Posterior cingulate gyrus (tissue), 11 donors: Measurements from ENCODE around the gene PACSIN1.
A peak's percentile ranks its signal among the peaks of the same experiment; 100 is the strongest.

Experiments
- DNase-seq, 10 donors: peaks; one replicate each; pipeline versions ENCODE4 v3.0.0 to v3.0.0-alpha.2; 2020 to 2021; ENCODE audit warnings: mixed read lengths in 3 of 10
- intact Hi-C: fragments of 100-400 bp; cut with DNase I; formaldehyde crosslinking; loops from one replicate; pipeline ENCODE4 v1.15.1; 2023

Gene PACSIN1, protein sequence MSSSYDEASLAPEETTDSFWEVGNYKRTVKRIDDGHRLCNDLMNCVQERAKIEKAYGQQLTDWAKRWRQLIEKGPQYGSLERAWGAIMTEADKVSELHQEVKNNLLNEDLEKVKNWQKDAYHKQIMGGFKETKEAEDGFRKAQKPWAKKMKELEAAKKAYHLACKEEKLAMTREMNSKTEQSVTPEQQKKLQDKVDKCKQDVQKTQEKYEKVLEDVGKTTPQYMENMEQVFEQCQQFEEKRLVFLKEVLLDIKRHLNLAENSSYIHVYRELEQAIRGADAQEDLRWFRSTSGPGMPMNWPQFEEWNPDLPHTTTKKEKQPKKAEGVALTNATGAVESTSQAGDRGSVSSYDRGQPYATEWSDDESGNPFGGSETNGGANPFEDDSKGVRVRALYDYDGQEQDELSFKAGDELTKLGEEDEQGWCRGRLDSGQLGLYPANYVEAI

DNA sequence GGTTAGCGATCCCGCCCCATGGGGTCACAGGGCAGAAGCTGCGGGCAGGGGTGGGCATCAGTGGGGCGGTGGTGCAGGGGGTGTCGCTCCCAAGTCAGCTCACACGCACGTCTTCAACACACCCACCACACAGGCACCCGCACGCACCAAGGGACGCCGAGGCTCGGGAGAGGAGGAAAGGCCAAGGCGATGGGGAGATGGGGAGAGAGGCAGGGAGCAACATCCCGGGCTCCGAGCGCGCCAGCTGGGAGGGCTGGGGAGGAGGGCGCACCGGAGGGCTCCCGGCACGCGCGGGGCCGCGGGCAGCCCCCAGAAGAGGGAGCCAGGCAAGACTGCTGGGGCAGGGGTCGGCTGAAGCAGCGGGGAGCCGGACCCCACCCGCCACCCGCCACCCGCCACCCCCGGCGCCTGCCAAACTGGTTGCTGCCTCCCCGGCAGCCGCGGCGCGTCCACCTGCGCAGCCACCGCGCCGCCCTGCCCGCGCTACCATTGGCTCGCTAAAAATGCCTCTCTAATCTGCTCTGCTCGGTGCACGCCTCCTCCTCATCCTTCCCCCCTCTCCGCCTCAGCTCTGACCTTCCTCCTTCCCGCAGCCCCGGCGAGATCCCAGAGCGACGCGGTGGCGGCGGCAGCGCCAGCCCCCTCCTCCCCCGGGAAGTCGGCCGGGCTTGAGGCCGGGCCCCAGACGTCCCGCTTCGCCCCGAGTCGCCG, at the start of gene PACSIN1:
Gene PACSIN1, plus strand, starts transcription at position 546 of the 711 bp plus-strand sequence. CDS start 60,230 bp downstream, outside the sequence.
- intact Hi-C loops = no loop called here
- peak in 9 of 10 donors; percentile 19 to 96 (median 75) for DNase-seq

DNA sequence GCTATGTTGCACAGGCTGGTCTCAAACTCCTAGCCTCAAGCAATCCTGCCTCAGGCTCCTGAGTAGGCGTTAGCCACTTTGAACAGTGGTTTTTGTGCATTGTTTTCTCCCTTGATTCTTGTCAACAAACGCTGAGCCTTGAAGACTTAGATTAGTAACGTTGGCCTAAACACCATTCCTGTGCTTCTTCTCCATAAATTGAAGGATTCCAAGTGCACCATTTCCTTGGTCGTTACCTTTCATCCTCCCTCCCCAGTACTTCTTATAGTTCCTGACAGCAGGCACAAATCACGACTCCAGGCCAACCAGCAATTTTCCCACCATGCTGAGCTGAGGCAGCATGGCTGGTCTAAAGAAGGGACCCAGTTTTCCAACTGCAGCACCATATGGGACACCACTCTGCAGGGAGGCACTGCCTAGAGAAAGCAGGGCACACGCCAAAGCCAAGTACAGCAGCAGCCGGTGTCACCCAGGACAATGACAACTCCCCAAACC, 49.0 kb upstream of the PACSIN1 start:
- peak in 3 of 10 donors; percentile 17 to 82 (median 22) for DNase-seq
- intact Hi-C loops = loop anchor here (10.0 kb wide), 1 partner anchor 252 kb away; no protein-coding TSS in a partner anchor

DNA sequence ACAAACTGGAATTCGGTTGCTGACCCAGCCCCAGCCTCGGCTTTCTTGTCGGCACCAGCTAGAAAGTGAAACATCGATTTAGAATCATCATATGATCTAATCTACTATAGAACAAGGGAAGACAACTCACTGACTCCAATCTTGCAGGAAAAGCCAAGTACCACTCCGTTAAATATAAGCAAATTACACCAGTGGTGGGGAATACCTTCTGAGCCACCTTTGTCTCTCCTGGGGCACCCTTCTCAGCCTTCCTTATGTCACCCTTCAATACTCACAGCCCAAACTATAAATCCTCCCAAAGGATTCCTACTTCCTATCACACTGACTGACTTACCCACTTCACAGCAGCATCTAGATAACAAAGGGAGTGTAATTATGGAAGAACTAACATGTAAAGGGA, 47.5 kb upstream of the PACSIN1 start:
- intact Hi-C loops = loop anchor here (10.0 kb wide), 1 partner anchor 254 kb away; no protein-coding TSS in a partner anchor
- DNase-seq = no peak

DNA sequence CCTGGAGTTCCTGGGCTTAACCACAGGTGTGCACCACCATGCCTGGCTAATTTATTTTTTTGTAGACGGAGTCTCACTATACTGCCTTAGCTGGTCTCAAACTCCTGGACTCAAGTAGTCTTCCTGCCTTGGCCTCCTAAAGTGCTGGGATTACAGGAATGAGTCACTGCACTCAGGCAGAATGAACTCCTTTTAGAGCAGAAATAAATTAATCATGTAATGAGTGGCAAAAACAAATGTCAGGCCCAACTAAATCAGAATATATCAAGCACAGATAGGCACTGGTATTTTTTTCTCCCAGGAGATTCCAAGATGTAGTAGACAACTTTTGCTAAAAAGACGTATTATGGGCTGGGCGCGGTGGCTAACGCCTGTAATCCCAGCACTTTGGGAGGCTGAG, 42.6 kb upstream of the PACSIN1 start:
- no peak for DNase-seq
- intact Hi-C loops = no loop called here

DNA sequence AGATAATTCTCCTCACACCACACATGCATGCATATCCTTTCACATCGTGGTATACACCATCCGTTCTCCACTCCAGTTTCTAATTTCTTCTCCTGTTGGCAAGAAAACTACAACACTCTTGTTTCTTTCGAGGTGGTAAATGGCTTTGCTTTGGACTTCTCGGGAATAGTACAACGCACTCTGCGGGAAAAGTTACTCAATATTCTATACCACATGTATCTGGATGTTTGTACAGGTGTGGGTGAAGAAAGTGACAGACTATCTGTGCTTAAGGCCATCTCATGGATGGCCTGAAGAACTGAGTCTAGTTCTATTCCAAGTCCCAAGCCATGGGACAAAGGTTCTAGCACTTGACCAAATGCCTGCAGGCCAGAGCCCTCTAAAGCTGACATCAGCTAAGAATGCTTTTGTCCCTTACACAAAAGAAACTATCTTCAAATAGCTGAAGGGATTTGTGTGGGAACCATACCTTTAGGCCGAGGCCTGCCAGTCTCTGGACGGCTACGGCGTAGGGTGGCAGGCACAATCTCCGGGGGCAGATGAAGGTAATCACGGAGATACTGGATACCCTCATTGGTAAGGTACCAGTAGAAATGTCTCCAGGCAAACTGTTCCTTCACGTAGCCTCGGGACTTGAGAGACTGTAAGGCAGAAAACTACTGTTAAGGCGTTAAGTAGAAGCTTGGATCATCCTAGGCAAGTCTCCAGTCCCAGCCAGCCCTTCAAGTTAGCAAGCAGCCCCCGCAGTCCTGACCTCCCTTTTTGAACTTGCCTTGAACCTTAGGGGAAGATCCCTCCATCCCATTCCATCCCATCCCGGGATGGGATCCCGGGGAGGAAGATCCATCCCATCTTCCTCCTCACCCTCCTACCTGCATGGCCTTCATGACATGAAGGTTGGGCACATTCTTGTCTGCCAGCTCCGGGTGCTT, 41.4 kb upstream of the PACSIN1 start:
- intact Hi-C loops = loop anchor here (5.0 kb wide), 1 partner anchor 183 kb away; no protein-coding TSS in a partner anchor
- no peak for DNase-seq

DNA sequence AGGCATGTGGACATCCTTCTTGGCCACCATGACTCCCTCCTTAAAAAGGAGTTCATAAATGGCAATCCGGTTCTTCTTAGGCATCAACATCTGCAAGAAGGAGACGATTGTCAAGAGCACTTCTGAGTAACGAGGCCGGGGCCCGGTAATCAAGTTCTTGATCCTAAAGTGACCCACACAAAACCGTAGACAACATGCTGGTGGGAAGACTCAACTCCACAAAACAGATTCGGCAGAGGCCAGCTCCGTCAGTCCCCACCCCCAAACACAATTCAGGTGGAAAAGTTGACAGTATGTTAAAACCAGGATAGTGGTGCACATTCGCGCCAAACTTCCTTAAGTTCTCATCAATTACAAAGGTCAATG, 40.8 kb upstream of the PACSIN1 start:
- DNase-seq = no peak
- intact Hi-C loops = loop anchor here (5.0 kb wide), 1 partner anchor 182 kb away; no protein-coding TSS in a partner anchor

DNA sequence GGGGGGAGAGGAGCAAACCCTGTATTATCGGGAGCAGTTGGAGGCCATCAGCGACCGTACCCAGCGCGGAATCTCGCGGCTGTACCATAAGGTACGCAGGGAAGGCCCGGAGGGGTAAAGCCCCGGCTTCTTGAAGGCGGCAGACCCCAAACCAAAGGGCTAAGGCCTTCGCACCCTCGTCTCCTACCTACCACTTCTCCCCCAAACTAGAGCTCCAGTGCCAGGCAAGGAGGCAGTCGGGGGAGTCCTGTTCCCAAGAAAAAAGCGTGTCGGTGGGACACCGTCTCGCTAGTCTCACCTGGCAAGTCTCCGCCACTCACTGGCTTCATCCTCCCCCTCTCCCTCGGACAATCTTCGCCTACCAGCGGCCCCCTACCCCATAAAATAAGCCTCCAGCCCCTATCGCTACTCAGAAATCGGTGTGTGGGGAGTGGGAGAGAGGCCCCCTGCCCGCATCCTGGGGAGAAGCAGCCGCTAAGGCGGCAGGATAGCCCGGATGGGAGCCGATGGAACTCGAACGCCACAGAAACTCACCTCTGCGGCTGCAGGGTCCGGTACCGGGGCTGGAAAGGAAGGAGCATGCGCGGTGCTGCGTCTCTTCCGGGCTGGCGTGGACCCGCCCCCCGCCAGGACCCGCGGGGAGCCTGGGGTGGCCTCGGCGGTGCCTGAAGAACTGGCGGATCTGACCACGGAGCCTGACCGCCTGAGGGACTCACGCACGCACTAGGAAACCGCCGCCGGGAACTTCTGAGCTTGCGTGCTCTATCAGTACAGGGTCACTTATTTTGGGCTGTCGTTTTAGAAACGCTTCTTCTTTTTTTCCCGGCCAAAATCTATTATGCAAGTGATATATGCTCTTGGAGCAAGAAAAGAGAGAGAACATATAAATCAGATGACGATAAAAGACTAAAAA, 40.1 kb upstream of the PACSIN1 start, which contains the start of gene RPS10:
Gene RPS10, minus strand, starts transcription at position 572 of the 913 bp plus-strand sequence. CDS start 848 bp downstream, outside the sequence.
- intact Hi-C loops = loop anchor here (5.0 kb wide), 1 partner anchor 182 kb away; no protein-coding TSS in a partner anchor
- peak; percentile 87 to 99 (median 92) for DNase-seq

DNA sequence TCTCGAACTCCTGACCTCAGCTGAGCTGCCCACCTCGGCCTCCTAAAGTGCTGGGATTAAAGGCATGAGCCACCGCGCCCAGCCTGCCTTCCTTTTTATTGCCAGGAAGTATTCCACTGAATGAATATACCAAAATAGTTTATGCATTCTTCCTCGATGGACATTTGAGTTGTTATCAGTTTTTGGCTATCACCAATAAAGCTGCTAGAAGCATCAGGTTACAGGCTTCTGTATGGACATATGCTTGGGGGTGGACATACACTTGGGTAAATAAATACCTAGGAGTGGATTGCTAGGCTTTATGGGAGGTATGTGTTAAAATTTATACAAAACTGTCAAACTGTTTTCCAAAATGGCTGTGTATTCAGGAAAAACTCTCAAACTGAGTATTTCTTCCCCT, 30.0 kb upstream of the PACSIN1 start:
- DNase-seq = peak in 1 of 10 donors; percentile 14
- intact Hi-C loops = no loop called here

DNA sequence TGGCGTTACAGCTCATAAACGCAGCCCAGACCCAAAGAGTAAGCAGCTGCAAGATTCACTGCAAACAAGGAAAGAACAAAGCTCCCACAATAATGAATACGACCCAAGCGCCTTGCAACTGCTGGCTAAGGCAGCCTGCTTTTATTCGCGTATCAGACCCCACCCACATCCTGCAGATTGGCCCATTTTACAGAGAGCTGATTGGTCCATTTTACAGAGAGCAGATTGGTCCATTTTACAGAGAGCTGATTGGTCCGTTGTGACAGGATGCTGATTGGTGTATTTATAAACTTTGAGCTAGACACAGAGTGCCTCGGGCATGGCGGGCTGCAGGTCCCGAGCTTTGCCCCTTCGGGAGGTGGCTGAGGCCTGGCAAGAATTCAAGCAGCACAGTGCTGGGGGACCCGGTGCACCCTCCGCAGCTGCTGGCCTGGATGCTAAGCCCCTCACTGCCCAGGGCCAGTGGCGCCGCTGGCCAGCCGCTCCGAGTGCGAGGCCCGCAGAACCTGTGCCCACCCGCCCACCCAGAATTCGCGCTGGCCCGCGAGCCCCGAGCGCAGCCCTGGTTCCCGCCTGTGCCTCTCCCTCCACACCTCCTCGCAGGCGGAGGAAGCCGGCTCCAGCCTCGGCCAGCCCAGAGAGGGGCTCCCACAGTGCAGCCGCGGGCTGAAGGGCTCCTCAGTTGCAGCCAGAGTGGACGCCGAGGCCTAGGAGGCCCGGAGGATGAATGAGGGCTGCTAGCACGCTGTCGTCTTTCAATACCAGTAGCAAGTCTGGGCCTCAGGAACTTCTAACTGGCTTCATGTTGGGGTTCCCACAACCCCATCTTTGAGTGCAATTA, 28.9 kb upstream of the PACSIN1 start:
- intact Hi-C loops = no loop called here
- DNase-seq = peak in 1 of 10 donors; percentile 57

DNA sequence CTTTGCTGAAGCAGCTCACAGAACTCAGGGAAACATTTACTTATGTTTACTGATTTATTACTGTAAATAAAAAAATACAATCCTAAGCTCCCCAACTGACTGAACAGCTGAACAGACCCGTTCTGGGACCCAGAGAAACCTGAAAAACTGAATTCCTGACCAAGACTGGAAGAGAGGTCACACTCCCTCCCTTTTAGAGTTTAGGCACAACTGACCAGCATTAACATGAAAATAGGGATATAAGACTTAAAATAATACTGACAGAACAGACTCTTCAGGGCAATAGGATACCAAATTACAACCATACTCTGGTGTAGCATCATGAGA, 28.3 kb upstream of the PACSIN1 start:
- intact Hi-C loops = no loop called here
- DNase-seq = no peak

DNA sequence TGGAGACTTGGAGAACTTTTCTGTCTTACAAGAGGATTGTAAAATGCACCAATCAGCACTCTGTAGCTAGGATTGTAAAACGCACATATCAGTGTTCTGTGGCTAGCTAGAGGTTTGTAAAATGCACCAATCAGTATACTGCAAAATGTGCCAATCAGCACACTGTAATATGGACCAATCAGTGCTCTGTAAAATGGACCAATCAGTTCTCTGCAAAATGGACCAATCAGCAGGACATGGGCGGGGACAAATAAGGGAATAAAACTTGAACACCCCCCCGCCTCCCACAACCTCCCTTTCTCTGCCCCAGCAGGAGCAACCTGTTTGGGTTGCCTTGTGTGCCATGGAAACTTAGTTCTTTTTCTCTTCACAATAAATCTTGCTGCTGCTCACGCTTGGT, 27.2 kb upstream of the PACSIN1 start:
- no peak for DNase-seq
- intact Hi-C loops = no loop called here

DNA sequence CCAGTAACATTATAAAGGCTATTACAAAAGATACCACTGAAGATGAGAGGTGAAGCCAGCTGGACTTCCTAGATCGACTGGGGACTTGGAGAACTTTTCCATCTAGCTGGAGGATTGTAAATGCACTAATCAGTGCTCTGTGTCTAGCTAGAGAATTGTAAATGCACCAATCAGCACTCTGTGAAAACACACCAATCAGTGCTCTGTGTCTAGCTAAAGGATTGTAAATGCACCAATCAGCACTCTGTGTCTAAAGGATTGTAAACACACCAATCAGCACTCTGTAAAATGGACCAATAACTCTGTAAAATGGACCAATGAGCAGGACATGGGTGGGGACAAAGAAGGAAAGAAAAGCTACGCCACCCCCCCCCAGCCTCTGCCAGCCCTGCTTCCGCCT, 26.4 kb upstream of the PACSIN1 start:
- DNase-seq = no peak
- intact Hi-C loops = no loop called here

DNA sequence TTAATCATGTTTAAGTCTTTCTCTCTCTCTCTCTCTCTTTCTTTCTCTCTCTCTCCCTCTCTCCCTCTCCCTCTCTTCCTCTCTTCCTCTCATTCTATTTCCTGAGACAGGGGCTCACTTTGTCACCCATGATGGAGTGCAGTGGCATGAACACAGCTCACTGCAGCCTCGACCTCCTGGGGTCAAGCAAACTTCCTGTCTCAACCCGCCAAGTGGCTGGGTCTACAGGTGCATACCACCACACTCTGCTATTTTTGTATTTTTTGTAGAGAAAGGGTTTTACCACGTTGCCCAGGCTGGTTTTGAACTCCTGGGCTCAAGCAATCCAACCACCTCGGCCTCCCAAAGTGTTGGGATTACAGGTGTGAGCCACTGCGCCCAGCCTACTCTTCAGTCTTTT, 24.4 kb upstream of the PACSIN1 start:
- DNase-seq = peak in 1 of 10 donors; percentile 4
- intact Hi-C loops = no loop called here

DNA sequence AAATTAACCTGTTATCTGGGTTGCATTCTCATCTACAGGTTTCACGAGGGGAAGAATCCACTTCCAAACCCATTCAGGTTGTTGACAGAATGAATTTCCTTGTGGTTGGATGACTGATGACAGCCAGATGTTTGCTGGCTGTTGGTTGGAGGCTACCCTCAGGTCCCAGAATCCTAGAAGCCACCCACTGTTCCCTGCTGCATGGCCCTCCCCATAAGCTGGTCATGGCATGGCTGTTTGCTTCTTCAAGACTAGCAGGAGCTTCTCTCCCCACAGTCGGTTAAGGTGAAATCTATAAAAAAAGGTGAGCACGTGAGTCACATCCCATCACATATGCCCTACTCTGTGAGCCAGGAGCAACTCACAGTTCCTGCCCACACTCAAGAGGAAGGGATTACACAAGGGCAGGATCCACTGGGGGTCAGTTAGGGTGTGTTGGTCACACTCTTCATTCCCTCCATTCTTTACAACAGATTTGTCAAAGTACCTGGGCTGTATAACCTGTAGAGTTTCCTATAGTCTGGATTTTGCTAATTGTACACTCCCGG, 20.5 kb upstream of the PACSIN1 start:
- intact Hi-C loops = no loop called here
- no peak for DNase-seq

DNA sequence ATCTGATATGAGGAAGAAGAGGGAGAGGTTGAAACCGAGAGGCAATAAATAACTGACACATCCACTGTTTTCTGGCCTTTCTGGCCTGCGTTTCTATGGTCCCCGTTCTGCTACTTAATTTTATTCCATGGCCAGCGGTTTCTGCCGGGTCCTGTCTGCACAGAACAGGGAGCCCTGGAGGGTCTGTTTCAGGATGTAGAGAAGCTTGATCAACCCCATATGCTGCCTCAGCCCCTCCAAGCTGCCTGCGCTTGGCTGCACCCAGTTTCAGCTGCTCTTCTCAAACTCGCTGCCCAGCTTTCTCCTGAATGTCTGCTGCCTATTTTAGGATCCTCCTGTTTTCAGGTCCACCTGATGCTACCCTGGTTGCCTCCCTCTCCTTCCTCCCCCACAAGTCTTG, 18.5 kb upstream of the PACSIN1 start:
- intact Hi-C loops = no loop called here
- DNase-seq = no peak

DNA sequence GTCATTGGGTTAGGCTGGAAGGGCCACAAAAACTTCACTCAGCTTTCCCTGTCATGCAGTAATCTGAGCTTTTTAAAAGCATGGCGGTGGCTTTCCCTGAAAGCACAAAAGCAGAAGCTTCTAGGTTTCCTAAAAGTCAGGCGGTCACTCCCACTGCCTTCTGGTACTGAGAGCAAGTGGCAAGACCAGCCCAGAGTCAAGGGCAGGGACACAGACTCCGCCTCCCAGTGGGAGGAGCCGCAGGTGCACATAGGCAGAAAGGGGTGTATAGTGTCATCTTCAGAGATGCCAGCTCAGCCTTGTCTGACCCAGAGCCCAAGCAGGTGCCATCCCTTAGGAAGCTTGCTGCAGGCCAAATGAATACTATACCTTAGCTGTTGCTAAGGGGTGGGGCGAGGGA, 18.0 kb upstream of the PACSIN1 start:
- intact Hi-C loops = no loop called here
- DNase-seq = no peak

DNA sequence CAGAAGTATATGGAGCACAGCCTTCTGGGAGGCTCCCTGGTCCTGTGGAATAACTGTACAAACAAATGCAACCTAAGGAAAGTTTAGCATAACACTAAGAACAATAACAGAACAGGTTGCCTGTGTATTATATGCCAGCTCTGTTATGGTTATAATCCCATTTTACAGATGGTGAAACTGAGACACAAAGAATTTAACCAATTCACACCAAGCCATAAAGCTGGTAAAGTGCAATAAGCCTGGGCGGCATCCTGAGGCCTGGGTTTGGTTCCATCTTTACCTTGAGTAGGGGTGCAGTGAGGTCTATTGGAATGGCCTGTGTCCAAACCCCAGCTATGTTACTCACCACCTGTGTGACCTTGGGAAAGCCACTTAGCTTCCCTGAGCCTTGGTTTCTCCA, 14.7 kb upstream of the PACSIN1 start:
- intact Hi-C loops = no loop called here
- DNase-seq = peak in 2 of 10 donors; percentile 2 to 11

DNA sequence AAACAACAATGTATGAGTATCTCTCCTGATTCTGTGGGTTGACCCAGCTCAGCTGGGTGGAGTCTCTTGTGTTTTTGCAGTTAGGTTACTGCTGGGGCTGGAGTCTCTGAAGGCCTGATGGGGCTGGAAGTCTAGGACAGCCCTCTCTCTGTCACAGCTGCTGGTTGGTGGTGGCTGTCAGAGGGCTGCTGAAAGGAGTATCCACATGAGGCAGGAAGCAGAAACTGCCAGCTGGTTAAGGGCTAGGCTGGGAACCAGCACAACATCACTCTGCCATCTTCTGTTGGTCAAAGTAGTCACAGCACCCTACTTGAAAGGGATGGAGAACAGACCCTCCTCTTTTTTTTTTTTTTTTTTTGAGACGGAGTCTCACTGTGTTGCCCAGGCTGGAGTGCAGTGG, 10.0 kb upstream of the PACSIN1 start:
- intact Hi-C loops = no loop called here
- DNase-seq = no peak
